Neural progenitor cell (in vitro differentiated cells): ENCODE data around the gene AEBP1. TPM values are rescaled to one million over a fixed set of nuclear protein-coding genes. Genes with fewer than 3 reads are reported as not detected.
A peak's percentile ranks its signal among the peaks of the same experiment; 100 is the strongest.

ENCODE experiments used
- DNase-seq: peaks from one replicate; pipeline ENCODE4 v3.0.0-alpha.2; 2016; ENCODE audit warnings: low spot score
- H2AFZ ChIP-seq: fragments of 200-600 bp; sonication (generic); replicated peaks from 2 replicates; pipeline ENCODE4 v1.6.1; 2016; ENCODE audit warnings: antibody characterized with exemption
- H3F3A ChIP-seq: fragments of 200-600 bp; sonication (generic); 2 replicates; pipeline ENCODE4 v1.6.1; 2016; ENCODE audit warnings: antibody characterized with exemption, low read depth
- H3K27ac ChIP-seq: fragments of 200-600 bp; sonication (generic); 2 replicates; pipeline ENCODE4 v1.5.1; 2016; ENCODE audit warnings: mild to moderate bottlenecking
- H3K27me3 ChIP-seq: fragments of 200-600 bp; sonication (generic); 2 replicates; pipeline ENCODE4 v1.6.1; 2016; ENCODE audit warnings: mild to moderate bottlenecking, moderate library complexity
- H3K36me3 ChIP-seq: fragments of 200-600 bp; sonication (generic); 2 replicates; pipeline ENCODE4 v1.5.1; 2016
- H3K4me1 ChIP-seq: fragments of 200-600 bp; sonication (generic); 2 replicates; pipeline ENCODE4 v1.6.1; 2016; ENCODE audit warnings: mixed run types
- H3K4me2 ChIP-seq: fragments of 200-600 bp; sonication (generic); 2 replicates; pipeline ENCODE4 v1.6.1; 2016
- H3K4me3 ChIP-seq: fragments of 200-600 bp; sonication (generic); 2 replicates; pipeline ENCODE4 v1.5.1; 2016
- H3K79me2 ChIP-seq: fragments of 200-600 bp; sonication (generic); 2 replicates; pipeline ENCODE4 v1.6.1; 2016; ENCODE audit warnings: low read depth
- H3K9ac ChIP-seq: fragments of 200-600 bp; sonication (generic); 2 replicates; pipeline ENCODE4 v1.6.1; 2016
- H3K9me3 ChIP-seq: fragments of 200-600 bp; sonication (generic); 2 replicates; pipeline ENCODE4 v1.5.1; 2016; ENCODE audit warnings: low read depth
- H4K20me1 ChIP-seq: fragments of 200-600 bp; sonication (generic); 2 replicates; pipeline ENCODE4 v1.6.1; 2016; ENCODE audit warnings: low read depth
- H3K27ac Mint-ChIP-seq: 3 replicates; pipeline ENCODE4 v1.8.0; 2021; ENCODE audit warnings: mixed read lengths
- H3K27me3 Mint-ChIP-seq: 2 replicates; pipeline ENCODE4 v1.8.0; 2022; ENCODE audit warnings: low read depth, mild to moderate bottlenecking, inconsistent platforms, moderate library complexity, mixed read lengths; ENCODE audit not compliant: insufficient read depth
- H3K36me3 Mint-ChIP-seq: 3 replicates; pipeline ENCODE4 v1.8.0; 2021; ENCODE audit warnings: mixed read lengths
- H3K4me1 Mint-ChIP-seq: 3 replicates; pipeline ENCODE4 v1.8.0; 2021; ENCODE audit warnings: mixed read lengths
- H3K4me3 Mint-ChIP-seq: 3 replicates; pipeline ENCODE4 v1.8.0; 2021; ENCODE audit warnings: mild to moderate bottlenecking, moderate library complexity, mixed read lengths
- H3K9me3 Mint-ChIP-seq: 3 replicates; pipeline ENCODE4 v1.8.0; 2020; ENCODE audit warnings: mixed read lengths
- CTCF ChIP-seq: fragments of 200-600 bp; sonication (generic); IDR thresholded peaks from 2 replicates; pipeline ENCODE4 v1.5.1; 2017; ENCODE audit warnings: antibody characterized with exemption, mild to moderate bottlenecking
- EZH2 ChIP-seq: fragments of 200-600 bp; sonication (generic); IDR thresholded peaks from 2 replicates; pipeline ENCODE4 v1.6.1; 2017; ENCODE audit warnings: antibody characterized with exemption, mild to moderate bottlenecking, moderate library complexity
- EZH2phosphoT487 ChIP-seq: fragments of 200-600 bp; sonication (generic); IDR thresholded peaks from 2 replicates; pipeline ENCODE4 v1.6.1; 2017; ENCODE audit warnings: antibody characterized with exemption
- total RNA-seq: library from RNA; depleted of rRNA; stranded (reverse); fragments of >200 nt; gene quantifications from 2 replicates; pipeline ENCODE4 v1.2.3, GENCODE V29; 2015; ENCODE audit warnings: low replicate concordance

The AEBP1 gene
- total RNA-seq, 1 donor from 2014 or later, result 4.5 TPM

- no peak overlapping the region for H3K9ac ChIP-seq
- no peak overlapping the region for H2AFZ ChIP-seq
These were observed 1.9 kb upstream of the AEBP1 start for GRCh38 chr7:44101966-44102845.

GRCh38 chr7:44102846-44103565 is 1.1 kb upstream of the AEBP1 start:
- Histone ChIP-seq H2AFZ (no peak overlapping the region), H3K4me2 (no peak overlapping the region), H4K20me1 (peaks cover 4% of the 10 kb centered on the region), H3K4me1 (no peaks in the 10 kb centered on the region), H3K27me3 (peaks cover 44% of the 10 kb centered on the region), H3K36me3 (no peaks in the 10 kb centered on the region), H3K27ac (no peak overlapping the region), H3K4me3 (no peak overlapping the region), H3K9me3 (no peaks in the 10 kb centered on the region), H3K9ac (no peak overlapping the region), H3F3A (peaks cover 5% of the 10 kb centered on the region), H3K79me2 (no peaks in the 10 kb centered on the region)
- no peak for TF ChIP-seq CTCF
- TF ChIP-seq EZH2phosphoT487, result no peak
- TF ChIP-seq EZH2, result no peak
- H3K36me3 Mint-ChIP-seq, result peaks cover 3% of the 10 kb centered on the region
- H3K4me1 Mint-ChIP-seq, result peaks cover 32% of the 10 kb centered on the region
- peaks cover 10% of the 10 kb centered on the region for H3K27me3 Mint-ChIP-seq
- H3K9me3 Mint-ChIP-seq, result no peaks in the 10 kb centered on the region
- no peak for DNase-seq
- peak overlapping the region; percentile 77 for H3K4me3 Mint-ChIP-seq
- no peak overlapping the region for H3K27ac Mint-ChIP-seq

More at GRCh38 chr7:44101966-44102845, 1.9 kb upstream of the AEBP1 start:
- Histone ChIP-seq H3K4me3 (no peak overlapping the region), H3K27me3 (peaks cover 44% of the 10 kb centered on the region), H3K4me2 (no peak overlapping the region), H3F3A (peaks cover 5% of the 10 kb centered on the region), H3K4me1 (no peaks in the 10 kb centered on the region), H3K27ac (no peak overlapping the region), H4K20me1 (peaks cover 4% of the 10 kb centered on the region), H3K79me2 (no peaks in the 10 kb centered on the region), H3K9me3 (no peaks in the 10 kb centered on the region), H3K36me3 (no peaks in the 10 kb centered on the region)
- peaks cover 3% of the 10 kb centered on the region for H3K36me3 Mint-ChIP-seq
- H3K4me1 Mint-ChIP-seq, result peaks cover 32% of the 10 kb centered on the region
- no peak for DNase-seq
- peak overlapping the region; percentile 77 for H3K4me3 Mint-ChIP-seq
- H3K27ac Mint-ChIP-seq, result peak overlapping the region; percentile 87
- no peaks in the 10 kb centered on the region for H3K9me3 Mint-ChIP-seq
- H3K27me3 Mint-ChIP-seq, result peaks cover 10% of the 10 kb centered on the region
- no peak for TF ChIP-seq CTCF
- no peak for TF ChIP-seq EZH2
- no peak for TF ChIP-seq EZH2phosphoT487

- Histone ChIP-seq H3K79me2 (no peaks in the 10 kb centered on the region), H3K4me2 (peak overlapping the region; percentile 80), H3K9me3 (no peaks in the 10 kb centered on the region), H3K4me1 (no peaks in the 10 kb centered on the region), H4K20me1 (peaks cover 4% of the 10 kb centered on the region), H3K27me3 (peaks cover 44% of the 10 kb centered on the region), H2AFZ (peak overlapping the region; percentile 11), H3K27ac (no peak overlapping the region), H3K4me3 (peak overlapping the region; percentile 54), H3K36me3 (no peaks in the 10 kb centered on the region), H3F3A (peaks cover 5% of the 10 kb centered on the region), H3K9ac (no peak overlapping the region)
- TF ChIP-seq CTCF, result no peak
- TF ChIP-seq EZH2, result no peak
- no peak for TF ChIP-seq EZH2phosphoT487
- peaks cover 32% of the 10 kb centered on the region for H3K4me1 Mint-ChIP-seq
- H3K27me3 Mint-ChIP-seq, result peaks cover 10% of the 10 kb centered on the region
- no peak for DNase-seq
- H3K9me3 Mint-ChIP-seq, result no peaks in the 10 kb centered on the region
- no peak overlapping the region for H3K27ac Mint-ChIP-seq
- H3K4me3 Mint-ChIP-seq, result peak overlapping the region; percentile 77
- H3K36me3 Mint-ChIP-seq, result peaks cover 3% of the 10 kb centered on the region
These were observed 601 bp upstream of the AEBP1 start for GRCh38 chr7:44103566-44103922.
